GM12878 (cell line): Measurements from ENCODE around the gene RAB15. TPM values are rescaled to one million over a fixed set of nuclear protein-coding genes. Genes with fewer than 3 reads are reported as not detected.

Experiments used
- ATAC-seq: fragments of 200-7000 bp; cut with Tn5 transposase; 3 replicates; pipeline ENCODE4 v1.9.1; 2020; ENCODE audit warnings: mild to moderate bottlenecking, moderate library complexity
- BruUV-seq: library from RNA; stranded (reverse); fragments of 400-500 nt; replicated peaks from 2 replicates; lab custom pipeline; 2021; lab: Mats Ljungman, UMichigan
- CTCF ChIA-PET: fragments of 300-600 bp; sonication (Branson Sonifier 250); formaldehyde crosslinking; extraction: SDS; loops from one replicate; lab custom pipeline; 2021; ENCODE audit warnings: inconsistent platforms; lab: Yijun Ruan, JAX
- POLR2A ChIA-PET: fragments of 350-600 bp; formaldehyde crosslinking; extraction: SDS; loops from one replicate; lab custom pipeline; 2021; ENCODE audit warnings: inconsistent platforms; lab: Charles Lee
- RAD21 ChIA-PET: fragments of 300-600 bp; sonication (Branson Sonifier 250); formaldehyde crosslinking; loops from one replicate; lab custom pipeline; 2023; ENCODE audit warnings: antibody characterized with exemption; ENCODE audit not compliant: unreplicated experiment; lab: Charles Lee
- SMC1A ChIA-PET: fragments of 300-600 bp; sonication (Branson Sonifier 250); formaldehyde crosslinking; loops from one replicate; lab custom pipeline; 2023; ENCODE audit not compliant: unreplicated experiment, uncharacterized antibody; lab: Charles Lee
- DNase-seq: peaks from one replicate; pipeline ENCODE4 v3.0.0-alpha.2; 2011; ENCODE audit warnings: low read depth, low spot score
- FAIRE-seq: peaks from 3 replicates; lab custom pipeline; 2011; peaks lifted over from hg19 to GRCh38; lab: Jason Lieb, UNC
- H2AFZ ChIP-seq: 2 replicates; pipeline ENCODE4 v1.6.0; 2011; ENCODE audit warnings: low read depth, low read length, control low read depth; ENCODE audit not compliant: control insufficient read depth
- H3K27ac ChIP-seq: 2 replicates; pipeline ENCODE4 v1.5.1; 2011; ENCODE audit warnings: control low read depth; ENCODE audit not compliant: control insufficient read depth, insufficient read depth
- H3K27me3 ChIP-seq, 2 experiments: replicated peaks in 1 of 2; 2 replicates each; pipeline versions ENCODE4 v1.6.0 to v1.6.1; 2011; ENCODE audit warnings: low read length in 1 of 2; ENCODE audit not compliant: control insufficient read depth in 2 of 2, insufficient read depth in 2 of 2
- H3K36me3 ChIP-seq, 2 experiments: 2 replicates each; pipeline ENCODE4 v1.5.1; 2011; ENCODE audit warnings: low read length in 1 of 2; ENCODE audit not compliant: control insufficient read depth in 2 of 2, insufficient read depth in 2 of 2
- H3K4me1 ChIP-seq: 2 replicates; pipeline ENCODE4 v1.6.1; 2011; ENCODE audit warnings: mild to moderate bottlenecking, low read length, moderate library complexity, mixed read lengths; ENCODE audit not compliant: control insufficient read depth, insufficient read depth
- H3K4me2 ChIP-seq: 2 replicates; pipeline ENCODE4 v1.6.0; 2011; ENCODE audit warnings: control low read depth; ENCODE audit not compliant: control insufficient read depth, insufficient read depth
- H3K4me3 ChIP-seq: fragments of 200-600 bp; sonication (generic); 2 replicates; pipeline ENCODE4 v1.5.1; 2016
- H3K79me2 ChIP-seq: 2 replicates; pipeline ENCODE4 v1.6.0; 2011; ENCODE audit warnings: low read length; ENCODE audit not compliant: control insufficient read depth, insufficient read depth
- H3K9ac ChIP-seq: 2 replicates; pipeline ENCODE4 v1.8.0; 2011; ENCODE audit warnings: low read length, control low read depth, mixed read lengths; ENCODE audit not compliant: control insufficient read depth, insufficient read depth
- H3K9me3 ChIP-seq: replicated peaks from 3 replicates; pipeline ENCODE4 v1.5.1; 2011; ENCODE audit warnings: mild to moderate bottlenecking, low read length; ENCODE audit not compliant: control insufficient read depth, insufficient read depth
- H4K20me1 ChIP-seq: 2 replicates; pipeline ENCODE4 v1.6.0; 2011; ENCODE audit not compliant: control insufficient read depth, insufficient read depth
- NR2C1 ChIP-seq: fragments of 450-650 bp; IDR thresholded peaks from 2 replicates; pipeline ENCODE4 v1.6.1; 2017; ENCODE audit warnings: antibody characterized with exemption, mild to moderate bottlenecking, moderate library complexity
- WGBS: methylation state at CpG from one replicate; pipeline ENCODE4 v1.1.6; 2016; ENCODE audit warnings: low lambda C conversion rate; ENCODE audit not compliant: insufficient replicate concordance, insufficient coverage; ENCODE audit errors: missing lambda C conversion rate; 5-methylcytosine and 5-hydroxymethylcytosine counted together
- in situ Hi-C: fragments of 300-500 bp; cut with MboI; formaldehyde crosslinking; loops from 9 replicates; pipeline ENCODE4 v1.14.3; 2018; ENCODE audit warnings: mixed read lengths
- intact Hi-C: fragments of 100-400 bp; cut with micrococcal nuclease; formaldehyde crosslinking; loops from one replicate; pipeline ENCODE4 v1.14.2; 2022; ENCODE audit not compliant: unreplicated experiment
- polyA plus RNA-seq, 11 experiments: library from polyadenylated mRNA; depleted of rRNA in 4 of 11; unstranded in 6 of 11; stranded (reverse) in 5 of 11; fragments of >200 nt; fragmentation: Nextera tagmentation in 4 of 11; fragmentation: Illumina TruSeq in 1 of 11; extraction: Ambion mirVana in 4 of 11; extraction: Trizol in 1 of 11; gene quantifications; 1 replicate in 1 of 11; 2 replicates in 10 of 11; pipeline versions ENCODE4 v1.2.1 to v1.2.3, GENCODE V29; 2011 to 2016; ENCODE audit warnings: inconsistent platforms in 2 of 11, missing spikeins in 2 of 11, low read depth in 1 of 11
- total RNA-seq, 4 experiments: library from RNA; depleted of rRNA in 3 of 4; stranded (reverse); fragments of >200 nt in 3 of 4; fragmentation: Illumina TruSeq in 1 of 4; extraction: Trizol in 1 of 4; gene quantifications; 2 replicates each; pipeline versions ENCODE4 v1.2.1 to v1.2.3, GENCODE V29; 2013 to 2021
- TF ChIP-seq, protein P1 (sequence below): fragments of 450-650 bp; IDR thresholded peaks from 2 replicates; pipeline ENCODE4 v1.6.1; 2016; ENCODE audit warnings: mild to moderate bottlenecking

RAB15 gene
- total and polyA plus RNA-seq, 10 of the 15 experiments (the other 5 are each of a cell fraction or from before 2014, with no cell fraction given) = 0.32 to 3.9 (median 2.1) TPM

DNA sequence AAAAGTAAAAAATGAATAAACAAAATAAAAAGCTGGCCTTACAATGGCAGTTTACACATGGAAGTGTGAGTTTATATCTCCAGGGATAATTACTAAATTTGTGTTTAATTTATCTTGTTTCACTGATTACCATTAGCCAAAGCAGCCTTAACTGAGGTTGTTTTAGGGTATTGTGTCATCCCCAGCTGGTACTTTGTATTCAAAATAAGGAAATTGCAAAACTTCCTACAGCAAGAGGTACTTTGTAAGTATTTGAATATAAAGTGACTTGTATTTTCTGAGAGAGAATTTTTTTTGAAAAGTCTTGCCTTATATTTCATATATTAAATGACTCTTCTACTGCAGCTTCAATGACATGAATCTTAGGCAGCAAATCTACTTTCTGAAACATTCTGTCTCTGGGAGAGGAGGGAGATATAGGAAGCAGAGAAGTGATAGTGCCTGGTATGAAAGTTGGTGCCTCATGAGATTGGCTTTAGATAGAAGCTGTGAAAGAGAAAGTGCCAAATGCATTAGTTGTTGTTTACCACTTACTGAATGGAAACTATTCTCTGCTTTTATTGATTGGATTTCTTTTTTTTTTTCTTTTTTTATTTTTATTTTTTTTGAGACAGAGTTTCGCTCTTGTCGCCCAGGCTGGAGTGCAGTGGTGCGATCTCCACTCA lies 21.3 kb upstream of the RAB15 start:
- peak; percentile 29; the same call in 1 of the 3 replicates for ATAC-seq
- H3K27me3 ChIP-seq = no peaks in the 10 kb centered on the region
- no peak for DNase-seq
- H3K79me2 ChIP-seq = peaks cover 72% of the 10 kb centered on the region
- ChIA-PET SMC1A (interaction anchor here (0.6 to 2.2 kb wide), 4 partner anchors 9 to 213 kb away, joined by 3 to 6 read pairs (median 3); no protein-coding TSS in a partner anchor), RAD21 (interaction anchor here (1.5 kb wide), 1 partner anchor 106 kb away, joined by 3 read pairs; no protein-coding TSS in a partner anchor), CTCF (interaction anchor here (1.3 to 9.5 kb wide), 4 partner anchors 11 to 170 kb away, joined by 3 to 109 read pairs (median 8); no protein-coding TSS in a partner anchor), POLR2A (interaction anchor here (0.7 to 1.0 kb wide), 2 partner anchors 9 to 13 kb away, joined by 3 read pairs; no protein-coding TSS in a partner anchor)
- H3K9me3 ChIP-seq = no peaks in the 10 kb centered on the region; the same call in 2 of the 3 replicates
- TF ChIP-seq, protein P1, sequence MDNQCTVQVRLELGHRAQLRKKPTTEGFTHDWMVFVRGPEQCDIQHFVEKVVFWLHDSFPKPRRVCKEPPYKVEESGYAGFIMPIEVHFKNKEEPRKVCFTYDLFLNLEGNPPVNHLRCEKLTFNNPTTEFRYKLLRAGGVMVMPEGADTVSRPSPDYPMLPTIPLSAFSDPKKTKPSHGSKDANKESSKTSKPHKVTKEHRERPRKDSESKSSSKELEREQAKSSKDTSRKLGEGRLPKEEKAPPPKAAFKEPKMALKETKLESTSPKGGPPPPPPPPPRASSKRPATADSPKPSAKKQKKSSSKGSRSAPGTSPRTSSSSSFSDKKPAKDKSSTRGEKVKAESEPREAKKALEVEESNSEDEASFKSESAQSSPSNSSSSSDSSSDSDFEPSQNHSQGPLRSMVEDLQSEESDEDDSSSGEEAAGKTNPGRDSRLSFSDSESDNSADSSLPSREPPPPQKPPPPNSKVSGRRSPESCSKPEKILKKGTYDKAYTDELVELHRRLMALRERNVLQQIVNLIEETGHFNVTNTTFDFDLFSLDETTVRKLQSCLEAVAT = peak; percentile 57; the same call in 1 of the 2 replicates
- TF ChIP-seq NR2C1 = no peak
- peaks cover 43% of the 10 kb centered on the region for H3K4me1 ChIP-seq
- peak overlapping the region; percentile 60 for H3K27ac ChIP-seq
- 95% methylated on average over 3 of the region's 3 CpGs for WGBS
- no peak for FAIRE-seq
- in situ Hi-C loops (no loop called here), intact Hi-C loops (no loop called here)
- H2AFZ ChIP-seq = no peak overlapping the region
- H3K36me3 ChIP-seq = no peaks in the 10 kb centered on the region
- peak overlapping the region; percentile 61 for H3K4me2 ChIP-seq
- H3K9ac ChIP-seq = no peak overlapping the region
- no peaks in the 10 kb centered on the region for H4K20me1 ChIP-seq
- no TSS peak for BruUV-seq
- H3K4me3 ChIP-seq = no peak overlapping the region
